ENCODE results near the gene MICAL3.

The MICAL3 gene

GRCh38 chr22:17966403-17966717 is 58.0 kb downstream of the MICAL3 start:
- no peak for DNase-seq (ENCODE audit: low spot score)
- in situ Hi-C loops (cut with MboI; ENCODE audit: low pct_unique_long_range_greater_than_20kb, low sequenced_read_pairs, unreplicated experiment) = no loop called here
- TF ChIP-seq, protein P1, sequence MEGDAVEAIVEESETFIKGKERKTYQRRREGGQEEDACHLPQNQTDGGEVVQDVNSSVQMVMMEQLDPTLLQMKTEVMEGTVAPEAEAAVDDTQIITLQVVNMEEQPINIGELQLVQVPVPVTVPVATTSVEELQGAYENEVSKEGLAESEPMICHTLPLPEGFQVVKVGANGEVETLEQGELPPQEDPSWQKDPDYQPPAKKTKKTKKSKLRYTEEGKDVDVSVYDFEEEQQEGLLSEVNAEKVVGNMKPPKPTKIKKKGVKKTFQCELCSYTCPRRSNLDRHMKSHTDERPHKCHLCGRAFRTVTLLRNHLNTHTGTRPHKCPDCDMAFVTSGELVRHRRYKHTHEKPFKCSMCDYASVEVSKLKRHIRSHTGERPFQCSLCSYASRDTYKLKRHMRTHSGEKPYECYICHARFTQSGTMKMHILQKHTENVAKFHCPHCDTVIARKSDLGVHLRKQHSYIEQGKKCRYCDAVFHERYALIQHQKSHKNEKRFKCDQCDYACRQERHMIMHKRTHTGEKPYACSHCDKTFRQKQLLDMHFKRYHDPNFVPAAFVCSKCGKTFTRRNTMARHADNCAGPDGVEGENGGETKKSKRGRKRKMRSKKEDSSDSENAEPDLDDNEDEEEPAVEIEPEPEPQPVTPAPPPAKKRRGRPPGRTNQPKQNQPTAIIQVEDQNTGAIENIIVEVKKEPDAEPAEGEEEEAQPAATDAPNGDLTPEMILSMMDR (IDR thresholded peaks at IDR 0.05; ENCODE audit: extremely low read depth, insufficient read depth, missing control alignments) = no peak

GRCh38 chr22:17965538-17966402 is 58.6 kb downstream of the MICAL3 start:
- DNase-seq (ENCODE audit: low spot score) = no peak
- in situ Hi-C loops (cut with MboI; ENCODE audit: low pct_unique_long_range_greater_than_20kb, low sequenced_read_pairs, unreplicated experiment) = no loop called here
- TF ChIP-seq, protein P1 (IDR thresholded peaks at IDR 0.05; ENCODE audit: extremely low read depth, insufficient read depth, missing control alignments) = no peak

GRCh38 chr22:17964643-17965042 is 59.7 kb downstream of the MICAL3 start:
- TF ChIP-seq, protein P1 (IDR thresholded peaks at IDR 0.05; ENCODE audit: extremely low read depth, insufficient read depth, missing control alignments) = no peak
- DNase-seq (ENCODE audit: low spot score) = peak; percentile 87
- in situ Hi-C loops (cut with MboI; ENCODE audit: low pct_unique_long_range_greater_than_20kb, low sequenced_read_pairs, unreplicated experiment) = no loop called here

GRCh38 chr22:17964156-17964555 is 60.2 kb downstream of the MICAL3 start:
- no peak for DNase-seq (ENCODE audit: low spot score)
- TF ChIP-seq, protein P1 (IDR thresholded peaks at IDR 0.05; ENCODE audit: extremely low read depth, insufficient read depth, missing control alignments) = no peak
- in situ Hi-C loops (cut with MboI; ENCODE audit: low pct_unique_long_range_greater_than_20kb, low sequenced_read_pairs, unreplicated experiment) = no loop called here

GRCh38 chr22:17963015-17963414 is 61.3 kb downstream of the MICAL3 start:
- DNase-seq (ENCODE audit: low spot score) = no peak
- in situ Hi-C loops (cut with MboI; ENCODE audit: low pct_unique_long_range_greater_than_20kb, low sequenced_read_pairs, unreplicated experiment) = no loop called here
- TF ChIP-seq, protein P1 (IDR thresholded peaks at IDR 0.05; ENCODE audit: extremely low read depth, insufficient read depth, missing control alignments) = no peak

GRCh38 chr22:17962168-17962567 is 62.2 kb downstream of the MICAL3 start:
- TF ChIP-seq, protein P1 (IDR thresholded peaks at IDR 0.05; ENCODE audit: extremely low read depth, insufficient read depth, missing control alignments) = no peak
- DNase-seq (ENCODE audit: low spot score) = no peak
- in situ Hi-C loops (cut with MboI; ENCODE audit: low pct_unique_long_range_greater_than_20kb, low sequenced_read_pairs, unreplicated experiment) = no loop called here

All from GM13977 (cell line).